Measurements from ENCODE around the gene ACSM6. TPM values are rescaled to one million over a fixed set of nuclear protein-coding genes. Genes with fewer than 3 reads are reported as not detected.
A peak's percentile ranks its signal among the peaks of the same experiment; 100 is the strongest.

Gene ACSM6
- total RNA-seq, 1 experiment from 2014 or later: not detected

DNA sequence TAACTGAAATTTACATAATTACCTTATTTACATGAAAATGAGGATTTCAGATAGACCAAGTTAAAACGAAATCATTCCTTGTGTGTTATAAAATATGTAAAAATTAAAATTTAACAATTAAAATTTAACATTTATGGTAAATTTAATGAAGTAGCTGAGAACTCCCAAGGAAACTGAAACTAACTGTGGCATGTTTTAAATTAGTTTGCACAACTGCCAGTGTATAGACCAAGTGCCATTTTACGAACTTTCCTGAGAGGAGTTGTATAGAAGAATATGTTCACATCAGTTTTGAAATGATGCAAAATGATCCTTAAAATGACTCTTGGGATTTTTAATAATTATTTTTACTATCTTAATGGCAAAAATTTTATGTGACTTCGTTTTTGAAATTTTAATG is 73.2 kb downstream of the ACSM6 start:
- H3K9me3 Mint-ChIP-seq (ENCODE audit: low read depth, unreplicated experiment): no peaks in the 10 kb centered on the region
- DNase-seq: no peak
- H3K27ac Mint-ChIP-seq (ENCODE audit: unreplicated experiment): peak overlapping the region; percentile 98
- CTCF ChIA-PET: interaction anchor here (0.5 to 0.6 kb wide), 2 partner anchors 94 to 149 kb away, joined by 3 to 4 read pairs; no protein-coding TSS in a partner anchor
- intact Hi-C loops (cut with micrococcal nuclease; ENCODE audit: unreplicated experiment): no loop called here
- BruUV-seq (replicated peaks): TSS peak; percentile 94
- H3K4me1 Mint-ChIP-seq (ENCODE audit: low read depth, unreplicated experiment): peaks cover 46% of the 10 kb centered on the region
- peak overlapping the region; percentile 36 for H3K4me3 Mint-ChIP-seq (ENCODE audit: low read depth, unreplicated experiment)
- TF ChIP-seq, protein P1, sequence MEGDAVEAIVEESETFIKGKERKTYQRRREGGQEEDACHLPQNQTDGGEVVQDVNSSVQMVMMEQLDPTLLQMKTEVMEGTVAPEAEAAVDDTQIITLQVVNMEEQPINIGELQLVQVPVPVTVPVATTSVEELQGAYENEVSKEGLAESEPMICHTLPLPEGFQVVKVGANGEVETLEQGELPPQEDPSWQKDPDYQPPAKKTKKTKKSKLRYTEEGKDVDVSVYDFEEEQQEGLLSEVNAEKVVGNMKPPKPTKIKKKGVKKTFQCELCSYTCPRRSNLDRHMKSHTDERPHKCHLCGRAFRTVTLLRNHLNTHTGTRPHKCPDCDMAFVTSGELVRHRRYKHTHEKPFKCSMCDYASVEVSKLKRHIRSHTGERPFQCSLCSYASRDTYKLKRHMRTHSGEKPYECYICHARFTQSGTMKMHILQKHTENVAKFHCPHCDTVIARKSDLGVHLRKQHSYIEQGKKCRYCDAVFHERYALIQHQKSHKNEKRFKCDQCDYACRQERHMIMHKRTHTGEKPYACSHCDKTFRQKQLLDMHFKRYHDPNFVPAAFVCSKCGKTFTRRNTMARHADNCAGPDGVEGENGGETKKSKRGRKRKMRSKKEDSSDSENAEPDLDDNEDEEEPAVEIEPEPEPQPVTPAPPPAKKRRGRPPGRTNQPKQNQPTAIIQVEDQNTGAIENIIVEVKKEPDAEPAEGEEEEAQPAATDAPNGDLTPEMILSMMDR (IDR thresholded peaks at IDR 0.05; ENCODE audit: unreplicated experiment): no peak
- peaks cover 16% of the 10 kb centered on the region for H3K36me3 Mint-ChIP-seq (ENCODE audit: insufficient read depth, unreplicated experiment)
- no peaks in the 10 kb centered on the region for H3K27me3 Mint-ChIP-seq (ENCODE audit: unreplicated experiment)

DNA sequence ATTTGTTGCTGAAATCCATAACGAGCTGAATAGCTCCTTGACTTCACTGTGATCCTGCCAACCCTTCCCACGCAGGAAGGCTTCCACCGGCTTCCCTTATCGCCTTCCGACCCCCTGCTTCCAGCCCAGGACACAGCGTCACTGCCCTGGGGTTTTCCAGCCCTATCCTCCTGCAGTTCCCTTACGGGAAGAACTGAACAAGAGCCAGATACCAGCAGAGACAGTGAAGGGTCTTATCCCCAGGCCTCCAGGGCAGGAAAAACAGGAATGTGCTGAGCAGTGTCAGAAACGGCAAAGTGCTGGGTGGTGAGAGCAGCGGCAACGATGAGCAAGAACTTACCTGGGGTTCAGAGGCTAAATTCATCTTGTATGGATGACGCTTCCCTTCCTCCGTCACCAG is 74.4 kb downstream of the ACSM6 start:
- Mint-ChIP-seq H3K27ac (ENCODE audit: unreplicated experiment) (peak overlapping the region; percentile 96), H3K9me3 (ENCODE audit: low read depth, unreplicated experiment) (no peaks in the 10 kb centered on the region), H3K27me3 (ENCODE audit: unreplicated experiment) (no peaks in the 10 kb centered on the region), H3K4me3 (ENCODE audit: low read depth, unreplicated experiment) (no peak overlapping the region), H3K36me3 (ENCODE audit: insufficient read depth, unreplicated experiment) (peaks cover 16% of the 10 kb centered on the region), H3K4me1 (ENCODE audit: low read depth, unreplicated experiment) (peaks cover 43% of the 10 kb centered on the region)
- CTCF ChIA-PET: no interaction called here
- TF ChIP-seq, protein P1 (IDR thresholded peaks at IDR 0.05; ENCODE audit: unreplicated experiment): no peak
- no TSS peak for BruUV-seq (replicated peaks)
- intact Hi-C loops (cut with micrococcal nuclease; ENCODE audit: unreplicated experiment): no loop called here
- peak; percentile 18 for DNase-seq

GRCh38 chr10:95273393-95274312 is 79.6 kb downstream of the ACSM6 start:
- peak; percentile 17 for DNase-seq
- no peaks in the 10 kb centered on the region for H3K9me3 Mint-ChIP-seq (ENCODE audit: low read depth, unreplicated experiment)
- peak overlapping the region; percentile 31 for H3K4me3 Mint-ChIP-seq (ENCODE audit: low read depth, unreplicated experiment)
- peaks cover under 1% of the 10 kb centered on the region for H3K36me3 Mint-ChIP-seq (ENCODE audit: insufficient read depth, unreplicated experiment)
- H3K4me1 Mint-ChIP-seq (ENCODE audit: low read depth, unreplicated experiment): peaks cover 30% of the 10 kb centered on the region
- CTCF ChIA-PET: no interaction called here
- no TSS peak for BruUV-seq (replicated peaks)
- H3K27me3 Mint-ChIP-seq (ENCODE audit: unreplicated experiment): no peaks in the 10 kb centered on the region
- TF ChIP-seq, protein P1 (IDR thresholded peaks at IDR 0.05; ENCODE audit: unreplicated experiment): no peak
- intact Hi-C loops (cut with micrococcal nuclease; ENCODE audit: unreplicated experiment): no loop called here
- H3K27ac Mint-ChIP-seq (ENCODE audit: unreplicated experiment): peak overlapping the region; percentile 73

- Mint-ChIP-seq H3K27me3 (ENCODE audit: unreplicated experiment) (no peaks in the 10 kb centered on the region), H3K36me3 (ENCODE audit: insufficient read depth, unreplicated experiment) (no peaks in the 10 kb centered on the region), H3K27ac (ENCODE audit: unreplicated experiment) (no peak overlapping the region), H3K4me1 (ENCODE audit: low read depth, unreplicated experiment) (peaks cover 31% of the 10 kb centered on the region), H3K9me3 (ENCODE audit: low read depth, unreplicated experiment) (no peaks in the 10 kb centered on the region), H3K4me3 (ENCODE audit: low read depth, unreplicated experiment) (no peak overlapping the region)
- no peak for DNase-seq
- no TSS peak for BruUV-seq (replicated peaks)
- CTCF ChIA-PET: no interaction called here
- TF ChIP-seq, protein P1 (IDR thresholded peaks at IDR 0.05; ENCODE audit: unreplicated experiment): no peak
- intact Hi-C loops (cut with micrococcal nuclease; ENCODE audit: unreplicated experiment): no loop called here
These were observed 81.8 kb downstream of the ACSM6 start for GRCh38 chr10:95275726-95276366.

Data from Calu3 (cell line).